ENCODE results near the gene FKBP2. TPM values are rescaled to one million over a fixed set of nuclear protein-coding genes. Genes with fewer than 3 reads are reported as not detected.

Gene FKBP2
- total RNA-seq, 1 experiment from 2014 or later: 57.2 TPM

DNA sequence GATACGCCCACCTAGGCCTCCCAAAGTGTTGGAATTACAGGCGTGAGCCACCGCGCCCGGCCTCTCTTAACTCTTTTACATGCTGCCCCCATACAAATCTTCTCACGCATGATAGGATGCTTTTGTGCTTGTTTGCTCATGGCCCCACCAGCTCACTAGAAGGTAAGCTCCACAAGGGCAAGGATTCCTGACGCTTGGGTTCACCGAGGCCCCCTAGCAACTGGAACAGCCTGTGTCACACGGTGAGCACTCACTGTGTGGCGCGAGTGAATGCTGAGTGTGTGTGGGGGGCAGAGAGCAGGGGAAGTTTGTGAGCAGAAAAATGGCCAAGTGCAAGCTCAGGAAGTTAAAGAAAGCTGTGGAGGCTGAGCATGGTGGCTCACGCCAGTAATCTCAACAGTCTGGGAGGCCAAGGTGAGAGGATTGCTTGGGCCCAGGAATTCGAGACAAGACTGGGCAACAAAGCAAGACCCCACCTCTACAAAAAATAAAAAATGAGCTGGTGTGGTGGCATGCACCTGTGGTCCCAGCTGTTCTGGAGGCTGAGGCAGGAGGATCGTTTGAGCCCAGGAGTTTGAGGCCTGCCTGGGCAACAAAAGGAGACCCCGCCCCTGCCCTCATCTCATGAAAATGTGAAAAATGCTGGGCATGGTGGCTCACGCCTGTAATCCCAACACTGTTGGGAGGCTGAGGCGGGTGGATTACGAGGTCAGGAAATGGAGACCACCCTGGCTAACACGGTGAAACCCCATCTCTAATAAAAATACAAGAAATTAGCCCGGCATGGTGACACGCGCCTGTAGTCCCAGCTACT lies 41.3 kb downstream of the FKBP2 start (continued):
- TF ChIP-seq, protein P1, sequence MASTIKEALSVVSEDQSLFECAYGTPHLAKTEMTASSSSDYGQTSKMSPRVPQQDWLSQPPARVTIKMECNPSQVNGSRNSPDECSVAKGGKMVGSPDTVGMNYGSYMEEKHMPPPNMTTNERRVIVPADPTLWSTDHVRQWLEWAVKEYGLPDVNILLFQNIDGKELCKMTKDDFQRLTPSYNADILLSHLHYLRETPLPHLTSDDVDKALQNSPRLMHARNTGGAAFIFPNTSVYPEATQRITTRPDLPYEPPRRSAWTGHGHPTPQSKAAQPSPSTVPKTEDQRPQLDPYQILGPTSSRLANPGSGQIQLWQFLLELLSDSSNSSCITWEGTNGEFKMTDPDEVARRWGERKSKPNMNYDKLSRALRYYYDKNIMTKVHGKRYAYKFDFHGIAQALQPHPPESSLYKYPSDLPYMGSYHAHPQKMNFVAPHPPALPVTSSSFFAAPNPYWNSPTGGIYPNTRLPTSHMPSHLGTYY (CRISPR knock-in tag; IDR thresholded peaks at IDR 0.05): no peak
- TF ChIP-seq IRF2 (CRISPR knock-in tag; IDR thresholded peaks at IDR 0.05; ENCODE audit: borderline replicate concordance, low read depth): no peak

DNA sequence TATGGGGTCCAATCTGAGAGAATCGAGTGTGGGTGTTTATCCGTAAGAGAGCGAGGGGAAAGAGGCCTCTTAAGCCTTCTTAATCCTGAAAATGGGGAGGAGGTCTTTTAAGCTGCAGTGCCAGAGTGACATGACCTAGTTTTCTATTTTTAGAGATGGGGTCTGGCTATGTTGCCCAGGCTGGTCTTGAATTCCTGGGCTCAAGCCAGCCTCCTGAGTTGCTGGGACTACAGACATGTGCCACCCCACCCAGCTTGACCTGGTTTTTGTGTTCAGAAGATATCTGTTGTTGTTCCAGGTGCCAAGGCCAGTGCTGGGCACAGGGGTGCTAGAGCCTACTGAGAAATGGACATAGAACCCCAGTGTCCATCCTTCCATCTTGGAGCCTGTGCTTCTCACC lies 42.2 kb downstream of the FKBP2 start:
- ChIA-PET CTCF (interaction anchor here (0.5 to 12.5 kb wide), 6 partner anchors 11 to 74 kb away, joined by 3 to 151 read pairs (median 11); partner anchors contain the start of genes ESRRA, PRDX5 and TRMT112), POLR2A (interaction anchor here (0.6 kb wide), 1 partner anchor 975 kb away, joined by 3 read pairs; no protein-coding TSS in a partner anchor)
- DNase-seq (ENCODE audit: low spot score) (no peak), ATAC-seq (no peak)
- Mint-ChIP-seq H3K27me3 (ENCODE audit: low read depth) (peaks cover 2% of the 10 kb centered on the region; the same call in 1 of the 2 replicates), H3K36me3 (peaks cover 12% of the 10 kb centered on the region), H3K4me1 (peaks cover 8% of the 10 kb centered on the region), H3K27ac (no peak overlapping the region), H3K9me3 (no peaks in the 10 kb centered on the region), H3K4me3 (peak overlapping the region; percentile 45)
- TF ChIP-seq TEAD4 (CRISPR knock-in tag; IDR thresholded peaks at IDR 0.05) (no peak), RELA (CRISPR knock-in tag; IDR thresholded peaks at IDR 0.05; ENCODE audit: borderline replicate concordance) (no peak), ZNF121 (CRISPR knock-in tag; IDR thresholded peaks at IDR 0.05) (peak; percentile 9; the same call in 1 of the 2 replicates), GTF2I (CRISPR knock-in tag; conservative IDR thresholded peaks at IDR 0.05) (no peak)

DNA sequence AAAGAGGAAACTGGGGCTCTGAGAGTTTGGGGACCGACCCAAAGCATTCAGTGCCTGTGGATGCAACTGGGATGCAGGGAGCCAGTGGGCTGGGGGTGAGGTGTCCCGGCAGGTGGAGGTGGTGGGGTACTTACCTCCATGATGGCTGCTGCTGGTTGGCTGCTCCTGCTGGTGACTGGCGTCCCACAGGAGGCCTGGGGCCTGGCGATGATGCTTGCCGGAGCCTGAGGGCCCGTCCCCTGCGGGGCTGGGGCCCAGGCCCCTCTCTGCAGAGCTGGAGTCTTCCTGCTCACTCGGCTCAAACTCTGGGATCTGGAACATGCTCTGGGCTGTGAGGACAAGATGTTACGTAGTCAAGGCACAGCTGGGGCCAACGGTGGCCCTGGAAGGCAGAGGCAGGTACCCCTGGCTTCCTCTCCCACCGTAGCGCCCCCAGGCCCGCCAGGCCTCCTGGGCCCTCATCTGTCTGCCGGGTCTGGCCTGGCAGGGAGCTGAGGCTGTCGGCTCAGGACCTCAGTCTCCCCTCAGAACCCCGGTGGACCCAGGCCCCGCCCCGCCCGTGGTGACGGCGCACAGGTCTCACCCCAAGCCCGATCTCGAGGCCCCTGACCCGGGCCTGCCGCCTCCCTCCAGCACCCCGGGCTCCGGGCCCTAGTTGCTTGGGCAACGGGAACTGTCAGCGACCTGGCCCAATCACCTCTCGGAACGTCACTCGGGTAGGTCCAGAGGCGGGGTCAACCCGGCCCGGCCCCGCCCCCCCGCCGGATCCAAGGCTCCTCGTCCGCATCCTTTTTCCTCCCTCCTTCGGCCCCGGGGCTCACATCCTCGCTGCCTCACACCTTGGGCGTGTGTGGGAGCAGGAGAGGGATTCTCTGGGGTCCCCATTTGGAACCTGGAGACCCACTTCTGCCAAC lies 43.4 kb downstream of the FKBP2 start, which contains the start of gene BAD:
TSS of gene BAD (minus strand) at position 618 of the 914 bp plus-strand sequence. CDS start at position 321, 297 bp downstream.
- ChIA-PET CTCF (interaction anchor here (0.7 to 12.5 kb wide), 9 partner anchors 13 to 476 kb away, joined by 3 to 151 read pairs (median 6); partner anchors contain the start of genes ESRRA, PRDX5, PYGM and TRMT112), POLR2A (interaction anchor here (0.9 to 2.3 kb wide), 4 partner anchors 13 to 57 kb away, joined by 3 to 7 read pairs (median 4); partner anchors contain the start of gene ESRRA)
- H3K4me1 Mint-ChIP-seq: peaks cover 8% of the 10 kb centered on the region
- peaks cover 8% of the 10 kb centered on the region for H3K27me3 Mint-ChIP-seq (ENCODE audit: low read depth)
- peak; percentile 97 for DNase-seq (ENCODE audit: low spot score)
- H3K9me3 Mint-ChIP-seq: no peaks in the 10 kb centered on the region
- peak within 1 kb of the TSS; percentile 80 for H3K4me3 Mint-ChIP-seq
- ATAC-seq: peak; percentile 95
- peak within 1 kb of the TSS; percentile 76; the same call in 1 of the 2 replicates for H3K27ac Mint-ChIP-seq
- peaks cover 12% of the 10 kb centered on the region for H3K36me3 Mint-ChIP-seq
- TF ChIP-seq, protein P2, sequence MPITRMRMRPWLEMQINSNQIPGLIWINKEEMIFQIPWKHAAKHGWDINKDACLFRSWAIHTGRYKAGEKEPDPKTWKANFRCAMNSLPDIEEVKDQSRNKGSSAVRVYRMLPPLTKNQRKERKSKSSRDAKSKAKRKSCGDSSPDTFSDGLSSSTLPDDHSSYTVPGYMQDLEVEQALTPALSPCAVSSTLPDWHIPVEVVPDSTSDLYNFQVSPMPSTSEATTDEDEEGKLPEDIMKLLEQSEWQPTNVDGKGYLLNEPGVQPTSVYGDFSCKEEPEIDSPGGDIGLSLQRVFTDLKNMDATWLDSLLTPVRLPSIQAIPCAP (CRISPR knock-in tag; IDR thresholded peaks at IDR 0.05): no peak
- TF ChIP-seq SP1 (CRISPR knock-in tag; conservative IDR thresholded peaks at IDR 0.05): peak; percentile 82
- no peak for TF ChIP-seq IRF2 (CRISPR knock-in tag; IDR thresholded peaks at IDR 0.05; ENCODE audit: borderline replicate concordance, low read depth)
- TF ChIP-seq, protein P3, sequence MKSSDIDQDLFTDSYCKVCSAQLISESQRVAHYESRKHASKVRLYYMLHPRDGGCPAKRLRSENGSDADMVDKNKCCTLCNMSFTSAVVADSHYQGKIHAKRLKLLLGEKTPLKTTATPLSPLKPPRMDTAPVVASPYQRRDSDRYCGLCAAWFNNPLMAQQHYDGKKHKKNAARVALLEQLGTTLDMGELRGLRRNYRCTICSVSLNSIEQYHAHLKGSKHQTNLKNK (CRISPR knock-in tag; IDR thresholded peaks at IDR 0.05): no peak
- TF ChIP-seq ZNF423 (CRISPR knock-in tag; IDR thresholded peaks at IDR 0.05): no peak
- 0 out of 2 replicates have a peak, but pooled peaks have one; percentile 23 for TF ChIP-seq ELF4 (CRISPR knock-in tag; IDR thresholded peaks at IDR 0.05; ENCODE audit: low read depth)
- 0 out of 2 replicates have a peak, but pooled peaks have one; percentile 63 for TF ChIP-seq ETV6 (CRISPR knock-in tag; IDR thresholded peaks at IDR 0.05)
- TF ChIP-seq, protein P4, sequence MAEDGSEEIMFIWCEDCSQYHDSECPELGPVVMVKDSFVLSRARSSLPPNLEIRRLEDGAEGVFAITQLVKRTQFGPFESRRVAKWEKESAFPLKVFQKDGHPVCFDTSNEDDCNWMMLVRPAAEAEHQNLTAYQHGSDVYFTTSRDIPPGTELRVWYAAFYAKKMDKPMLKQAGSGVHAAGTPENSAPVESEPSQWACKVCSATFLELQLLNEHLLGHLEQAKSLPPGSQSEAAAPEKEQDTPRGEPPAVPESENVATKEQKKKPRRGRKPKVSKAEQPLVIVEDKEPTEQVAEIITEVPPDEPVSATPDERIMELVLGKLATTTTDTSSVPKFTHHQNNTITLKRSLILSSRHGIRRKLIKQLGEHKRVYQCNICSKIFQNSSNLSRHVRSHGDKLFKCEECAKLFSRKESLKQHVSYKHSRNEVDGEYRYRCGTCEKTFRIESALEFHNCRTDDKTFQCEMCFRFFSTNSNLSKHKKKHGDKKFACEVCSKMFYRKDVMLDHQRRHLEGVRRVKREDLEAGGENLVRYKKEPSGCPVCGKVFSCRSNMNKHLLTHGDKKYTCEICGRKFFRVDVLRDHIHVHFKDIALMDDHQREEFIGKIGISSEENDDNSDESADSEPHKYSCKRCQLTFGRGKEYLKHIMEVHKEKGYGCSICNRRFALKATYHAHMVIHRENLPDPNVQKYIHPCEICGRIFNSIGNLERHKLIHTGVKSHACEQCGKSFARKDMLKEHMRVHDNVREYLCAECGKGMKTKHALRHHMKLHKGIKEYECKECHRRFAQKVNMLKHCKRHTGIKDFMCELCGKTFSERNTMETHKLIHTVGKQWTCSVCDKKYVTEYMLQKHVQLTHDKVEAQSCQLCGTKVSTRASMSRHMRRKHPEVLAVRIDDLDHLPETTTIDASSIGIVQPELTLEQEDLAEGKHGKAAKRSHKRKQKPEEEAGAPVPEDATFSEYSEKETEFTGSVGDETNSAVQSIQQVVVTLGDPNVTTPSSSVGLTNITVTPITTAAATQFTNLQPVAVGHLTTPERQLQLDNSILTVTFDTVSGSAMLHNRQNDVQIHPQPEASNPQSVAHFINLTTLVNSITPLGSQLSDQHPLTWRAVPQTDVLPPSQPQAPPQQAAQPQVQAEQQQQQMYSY (CRISPR knock-in tag; IDR thresholded peaks at IDR 0.05): no peak
- TF ChIP-seq, protein P5, sequence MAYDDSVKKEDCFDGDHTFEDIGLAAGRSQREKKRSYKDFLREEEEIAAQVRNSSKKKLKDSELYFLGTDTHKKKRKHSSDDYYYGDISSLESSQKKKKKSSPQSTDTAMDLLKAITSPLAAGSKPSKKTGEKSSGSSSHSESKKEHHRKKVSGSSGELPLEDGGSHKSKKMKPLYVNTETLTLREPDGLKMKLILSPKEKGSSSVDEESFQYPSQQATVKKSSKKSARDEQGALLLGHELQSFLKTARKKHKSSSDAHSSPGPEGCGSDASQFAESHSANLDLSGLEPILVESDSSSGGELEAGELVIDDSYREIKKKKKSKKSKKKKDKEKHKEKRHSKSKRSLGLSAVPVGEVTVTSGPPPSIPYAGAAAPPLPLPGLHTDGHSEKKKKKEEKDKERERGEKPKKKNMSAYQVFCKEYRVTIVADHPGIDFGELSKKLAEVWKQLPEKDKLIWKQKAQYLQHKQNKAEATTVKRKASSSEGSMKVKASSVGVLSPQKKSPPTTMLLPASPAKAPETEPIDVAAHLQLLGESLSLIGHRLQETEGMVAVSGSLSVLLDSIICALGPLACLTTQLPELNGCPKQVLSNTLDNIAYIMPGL (CRISPR knock-in tag; IDR thresholded peaks at IDR 0.05): peak; percentile 39; the same call in 1 of the 2 replicates
- TF ChIP-seq CREM (CRISPR knock-in tag; IDR thresholded peaks at IDR 0.05): peak; percentile 76; the same call in 1 of the 2 replicates
- no peak for TF ChIP-seq ZNF232 (CRISPR knock-in tag; IDR thresholded peaks at IDR 0.05)
- TF ChIP-seq MXD4 (CRISPR knock-in tag; IDR thresholded peaks at IDR 0.05; ENCODE audit: borderline replicate concordance): no peak
- TF ChIP-seq NFYB (CRISPR knock-in tag; conservative IDR thresholded peaks at IDR 0.05; ENCODE audit: low read depth): peak; percentile 72
- no peak for TF ChIP-seq SMAD3 (CRISPR knock-in tag; IDR thresholded peaks at IDR 0.05; ENCODE audit: borderline replicate concordance)
- TF ChIP-seq SMAD4 (CRISPR knock-in tag; IDR thresholded peaks at IDR 0.05): no peak
- TF ChIP-seq RORB (CRISPR knock-in tag; IDR thresholded peaks at IDR 0.05): no peak

All from WTC11 (cell line).